ENCODE measurements around the gene PYCARD.
"Not testable (repeated sequence)": the region's sequence is repeated elsewhere in the genome, so short reads cannot be mapped to it uniquely, and the experiment has no call there.

The PYCARD gene

DNA sequence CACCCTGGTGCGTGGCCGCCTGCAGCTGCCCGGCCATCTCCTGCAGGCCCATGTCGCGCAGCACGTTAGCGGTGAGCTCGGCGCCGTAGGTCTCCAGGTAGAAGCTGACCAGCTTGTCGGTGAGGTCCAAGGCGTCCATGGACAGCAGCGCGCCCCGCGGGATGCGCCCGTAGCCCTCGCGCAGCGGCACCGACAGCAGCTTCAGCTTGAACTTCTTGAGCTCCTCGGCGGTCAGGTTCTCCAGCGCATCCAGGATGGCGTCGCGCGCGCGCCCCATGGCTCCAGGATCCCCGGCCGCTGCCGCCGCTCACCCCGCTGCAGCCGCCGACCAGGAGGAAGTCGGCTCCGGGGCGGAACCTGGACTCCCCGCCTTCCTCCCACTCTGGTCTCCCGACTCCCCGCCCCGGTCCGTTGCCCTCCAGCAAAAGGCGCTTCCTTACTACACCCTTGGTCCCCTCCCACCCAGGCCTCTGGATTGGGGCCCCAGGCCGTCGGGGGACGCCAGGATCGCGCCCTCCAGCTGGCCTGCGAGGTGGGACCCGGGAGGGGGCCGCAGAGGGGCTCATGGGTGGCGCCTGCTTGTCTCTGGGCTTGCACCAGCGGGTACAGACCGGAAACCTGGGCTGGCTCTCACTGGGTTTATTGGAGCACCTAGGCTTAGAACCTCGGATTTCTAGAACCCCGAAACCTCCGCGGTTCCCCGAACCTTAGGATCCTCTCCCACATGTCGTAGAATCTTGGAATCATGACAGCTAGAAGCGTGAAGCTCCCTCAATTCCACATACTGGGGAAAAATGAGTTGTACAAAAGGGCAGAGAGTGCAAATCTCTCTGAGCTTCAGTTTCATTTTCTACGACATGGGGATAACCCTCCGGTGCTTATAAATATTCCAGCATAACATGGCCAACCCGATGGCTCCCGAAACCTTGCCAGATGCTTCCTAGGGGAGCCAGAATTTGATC is at the start of gene PYCARD:
Gene PYCARD (minus strand): TSS at position 347 of the 962 bp plus-strand sequence. CDS start 70 bp downstream, at position 277.
- DNase-seq, result peak; percentile 27

DNA sequence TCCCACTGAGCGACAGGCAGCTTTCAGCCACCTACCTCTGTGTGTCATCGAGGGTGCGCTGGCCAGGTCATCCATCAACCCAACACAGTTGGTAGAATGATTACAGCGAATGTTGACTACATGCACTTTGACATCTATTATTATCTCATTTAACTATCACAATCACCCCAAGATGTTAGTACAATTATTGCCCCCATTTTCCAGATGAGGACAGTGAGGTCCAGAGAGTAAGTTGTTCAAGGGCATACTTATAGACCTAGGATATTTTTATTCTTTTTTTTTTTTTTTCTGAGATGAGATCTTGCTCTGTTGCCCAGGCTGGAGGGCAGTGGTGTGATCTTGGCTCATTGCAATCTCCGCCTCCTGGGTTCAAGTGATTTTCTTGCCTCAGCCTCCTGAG is 48.9 kb upstream of the PYCARD start:
- DNase-seq, result no peak

DNA sequence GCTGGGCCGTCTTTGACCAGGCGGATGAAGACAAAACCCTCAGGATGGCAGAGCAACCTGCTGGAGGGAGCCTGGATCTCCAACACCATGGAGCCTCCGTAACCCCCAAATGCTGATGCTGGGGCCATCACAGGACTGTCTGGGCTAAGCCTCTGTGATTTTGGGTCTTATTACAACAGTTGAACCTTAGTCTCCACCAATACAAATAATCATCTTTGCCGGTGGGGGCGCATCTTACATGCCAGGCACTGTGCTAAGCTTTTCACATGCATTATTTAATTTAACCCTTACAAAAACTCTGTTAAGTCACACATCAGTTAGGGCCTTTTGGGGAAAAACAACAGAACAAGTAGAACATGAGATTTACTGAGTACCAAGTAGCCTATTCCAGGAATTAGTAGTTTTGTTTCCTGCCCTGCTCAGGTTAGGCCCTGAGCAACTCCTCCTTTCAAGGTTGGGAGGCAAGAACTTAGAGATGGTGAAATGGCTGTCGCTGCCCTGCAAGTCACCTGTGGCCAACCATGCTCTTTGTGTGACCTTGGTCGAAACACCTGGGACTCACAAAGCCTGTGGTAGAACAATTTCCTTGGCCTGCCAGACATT is 48.3 kb upstream of the PYCARD start:
- no peak for DNase-seq

DNA sequence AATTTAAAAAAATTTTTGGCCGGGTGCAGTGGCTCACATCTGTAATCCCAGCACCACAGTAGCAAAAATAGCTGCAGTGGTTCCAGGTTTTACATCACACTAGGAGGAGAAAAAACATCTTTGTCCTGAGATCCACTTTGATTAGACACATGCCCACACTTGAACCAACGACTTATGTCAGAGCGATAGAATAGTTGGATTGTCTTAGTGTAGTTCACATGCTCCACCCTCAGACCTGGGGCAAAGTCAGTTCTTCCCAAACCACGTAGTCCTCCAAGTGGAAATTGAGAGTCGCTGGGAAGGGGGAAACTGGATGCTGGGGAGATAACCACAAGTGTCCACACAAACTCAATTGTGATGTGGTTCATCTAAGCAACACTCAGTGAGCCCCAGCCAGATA is 45.8 kb upstream of the PYCARD start:
- DNase-seq, result no peak

DNA sequence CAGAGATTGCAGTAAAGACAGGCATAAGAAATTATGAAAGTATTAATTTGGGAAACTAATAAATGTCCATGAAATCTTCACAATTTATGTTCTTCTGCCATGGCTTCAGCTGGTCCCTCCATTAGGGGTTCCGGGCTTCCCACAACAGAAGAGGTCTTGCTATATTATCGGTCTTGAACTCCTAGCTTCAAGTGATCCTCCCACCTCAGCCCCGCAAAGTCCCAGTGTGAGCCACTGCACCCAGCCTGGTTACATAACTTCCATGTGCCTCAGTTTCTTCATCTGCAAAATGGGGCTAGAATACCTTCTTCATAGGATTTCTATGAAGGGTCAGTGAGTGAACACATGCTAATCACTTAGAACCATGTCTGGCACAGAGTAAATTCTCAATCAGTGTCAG is 43.7 kb upstream of the PYCARD start:
- no peak for DNase-seq

DNA sequence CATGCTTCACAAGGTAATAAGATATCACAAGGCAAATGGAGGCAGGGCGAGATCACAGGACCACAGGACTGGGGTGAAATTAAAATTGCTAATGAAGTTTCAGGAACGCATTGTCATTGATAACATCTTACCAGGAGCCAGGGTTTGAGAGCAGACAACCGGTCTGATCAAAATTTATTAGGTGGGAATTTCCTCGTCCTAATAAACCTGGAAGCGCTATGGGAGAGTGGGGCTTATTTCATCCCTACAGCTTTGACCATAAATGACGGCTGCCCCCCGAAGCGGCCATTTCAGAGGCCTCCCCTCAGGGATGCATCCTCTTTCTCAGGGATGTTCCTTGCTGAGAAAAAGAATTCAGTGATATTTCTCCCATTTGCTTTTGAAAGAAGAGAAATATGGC is 43.0 kb upstream of the PYCARD start:
- not testable (repeated sequence) for DNase-seq

DNA sequence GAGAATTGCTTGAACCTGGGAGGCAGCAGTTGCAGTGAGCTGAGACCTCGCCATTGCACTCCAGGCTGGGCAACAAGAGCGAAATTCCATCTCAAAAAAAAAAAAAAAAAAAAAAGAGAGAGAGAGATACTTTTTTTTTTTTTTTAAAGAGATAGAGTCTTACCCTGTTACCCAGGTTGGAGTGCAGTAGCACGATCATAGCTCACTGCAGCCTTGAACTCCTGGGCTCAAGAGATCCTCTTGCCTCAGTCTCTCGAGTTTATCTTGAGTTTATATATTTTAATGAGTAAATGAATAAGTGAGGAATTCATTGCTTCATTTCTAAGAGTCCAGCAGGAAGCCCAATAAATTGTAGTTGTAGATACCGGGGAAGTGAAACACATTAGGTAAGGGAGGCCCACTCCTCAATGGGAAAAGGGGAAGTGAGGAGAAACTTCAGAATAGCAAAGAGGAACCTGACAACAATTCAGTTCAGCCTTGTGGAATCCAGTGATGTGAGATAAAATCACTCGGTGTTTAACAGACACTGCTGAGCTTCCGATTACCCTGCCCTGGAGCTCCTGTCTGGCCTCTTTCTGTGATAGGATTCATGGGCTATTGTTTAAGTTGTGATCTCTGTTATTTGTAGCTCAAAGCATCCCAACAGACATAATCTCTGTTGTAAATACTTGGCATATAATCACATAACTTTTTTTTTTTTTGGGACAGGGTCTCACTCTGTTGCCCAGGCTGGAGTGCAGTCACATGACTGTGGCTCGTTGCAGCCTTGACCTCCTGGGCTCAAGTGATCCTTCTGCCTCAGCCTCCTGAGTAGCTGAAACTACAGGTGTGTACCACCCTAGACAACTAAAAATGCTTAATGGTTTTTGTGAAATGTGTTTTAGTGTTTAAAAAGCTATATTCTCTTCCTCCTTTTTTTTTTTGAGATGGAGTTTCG is 41.4 kb upstream of the PYCARD start:
- no peak for DNase-seq

DNA sequence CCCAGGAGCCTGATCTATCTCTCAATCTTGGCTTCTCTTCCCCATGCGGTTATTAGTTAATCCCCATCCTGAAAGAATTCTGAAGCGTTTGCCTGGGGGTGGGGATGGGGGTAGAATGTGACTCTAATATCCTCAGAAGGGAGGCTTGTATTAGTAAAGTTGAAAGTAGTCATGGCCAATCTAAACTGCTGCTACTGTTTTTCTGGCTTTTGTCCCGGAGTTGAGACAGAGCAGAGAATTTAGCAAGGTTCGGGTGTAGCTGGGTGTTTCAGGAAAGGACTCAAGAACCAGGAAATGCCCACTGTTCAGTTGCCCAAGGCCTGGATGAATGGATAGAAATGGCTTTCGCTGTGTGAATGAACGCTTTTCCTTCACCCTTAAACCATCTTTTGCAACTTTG is 39.6 kb upstream of the PYCARD start:
- no peak for DNase-seq

DNA sequence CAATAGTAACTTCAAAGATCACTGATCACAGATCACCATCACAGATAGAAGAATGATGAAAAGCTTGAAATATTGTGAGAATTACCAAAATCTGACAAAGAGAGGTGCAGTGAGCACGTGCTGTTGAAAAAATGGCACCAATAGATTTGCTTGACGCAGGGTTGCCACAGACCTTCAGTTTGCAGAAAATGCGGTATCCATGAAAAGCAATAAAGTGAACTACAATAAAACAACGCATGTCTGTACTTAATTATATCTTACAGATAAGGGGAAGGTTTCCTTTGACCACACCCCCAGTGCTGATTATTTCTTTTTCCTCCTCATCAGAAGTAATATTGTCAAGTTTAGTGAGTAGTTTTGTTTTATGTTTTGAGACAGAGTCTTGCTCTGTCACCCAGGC is 35.5 kb upstream of the PYCARD start:
- no peak for DNase-seq

DNA sequence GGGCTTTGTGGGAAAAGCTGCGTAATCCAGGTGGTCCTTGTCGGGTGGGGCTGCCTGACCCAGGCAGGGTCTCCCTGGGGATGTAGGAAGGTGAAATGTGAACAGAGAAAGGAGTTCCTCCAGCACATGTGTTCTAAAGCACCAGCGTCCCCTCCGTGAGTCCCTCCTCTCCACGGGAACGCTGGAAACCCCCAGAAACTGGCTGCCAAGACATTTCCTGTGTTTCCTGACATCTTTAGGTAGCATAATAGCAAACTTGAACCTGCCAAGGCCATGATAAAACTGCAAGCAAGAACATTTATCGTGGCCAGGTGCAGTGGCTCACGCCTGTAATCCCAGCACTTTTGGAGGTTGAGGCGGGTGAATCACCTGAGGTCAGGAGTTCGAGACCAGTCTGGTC is 26.9 kb upstream of the PYCARD start:
- no peak for DNase-seq

DNA sequence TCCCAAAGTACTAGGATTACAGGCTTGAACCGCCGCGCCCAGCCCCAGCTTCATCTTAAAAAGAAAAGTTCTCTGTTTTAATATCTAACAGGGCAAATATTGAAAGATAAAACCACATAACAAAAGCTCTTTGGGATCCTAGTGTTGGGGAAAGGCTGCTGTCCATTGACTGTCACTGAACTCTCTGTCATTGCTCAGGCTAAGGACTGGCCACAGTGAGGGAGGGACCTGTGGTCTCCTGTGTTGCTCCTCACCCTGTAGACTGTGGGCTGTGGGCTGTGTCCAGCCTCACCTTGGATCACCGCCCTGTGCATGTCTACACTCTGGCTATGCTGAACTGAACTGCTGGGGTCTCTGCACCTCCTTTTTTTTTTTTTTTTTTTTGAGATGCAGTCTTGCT is 25.6 kb upstream of the PYCARD start:
- no peak for DNase-seq

DNA sequence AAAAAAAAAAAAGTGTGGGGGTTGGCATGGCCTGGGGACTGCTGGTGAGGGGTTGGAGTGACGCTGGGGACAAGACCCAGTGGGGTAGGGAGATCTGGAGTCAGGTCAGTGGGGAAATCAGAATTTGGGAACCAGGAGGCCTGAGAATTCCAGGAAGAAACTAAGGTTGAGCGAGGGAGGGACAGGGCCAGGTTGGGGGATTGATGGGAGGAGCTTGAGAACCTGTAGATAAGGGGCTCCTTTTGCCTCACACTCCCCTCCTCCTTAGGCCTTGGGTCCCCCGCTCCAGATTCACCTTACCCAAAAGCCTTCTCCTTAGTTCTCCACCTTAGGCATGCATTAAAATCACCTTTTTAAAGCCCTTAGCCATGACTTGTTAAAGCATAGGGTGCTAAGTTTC is 22.6 kb upstream of the PYCARD start:
- DNase-seq, result no peak

DNA sequence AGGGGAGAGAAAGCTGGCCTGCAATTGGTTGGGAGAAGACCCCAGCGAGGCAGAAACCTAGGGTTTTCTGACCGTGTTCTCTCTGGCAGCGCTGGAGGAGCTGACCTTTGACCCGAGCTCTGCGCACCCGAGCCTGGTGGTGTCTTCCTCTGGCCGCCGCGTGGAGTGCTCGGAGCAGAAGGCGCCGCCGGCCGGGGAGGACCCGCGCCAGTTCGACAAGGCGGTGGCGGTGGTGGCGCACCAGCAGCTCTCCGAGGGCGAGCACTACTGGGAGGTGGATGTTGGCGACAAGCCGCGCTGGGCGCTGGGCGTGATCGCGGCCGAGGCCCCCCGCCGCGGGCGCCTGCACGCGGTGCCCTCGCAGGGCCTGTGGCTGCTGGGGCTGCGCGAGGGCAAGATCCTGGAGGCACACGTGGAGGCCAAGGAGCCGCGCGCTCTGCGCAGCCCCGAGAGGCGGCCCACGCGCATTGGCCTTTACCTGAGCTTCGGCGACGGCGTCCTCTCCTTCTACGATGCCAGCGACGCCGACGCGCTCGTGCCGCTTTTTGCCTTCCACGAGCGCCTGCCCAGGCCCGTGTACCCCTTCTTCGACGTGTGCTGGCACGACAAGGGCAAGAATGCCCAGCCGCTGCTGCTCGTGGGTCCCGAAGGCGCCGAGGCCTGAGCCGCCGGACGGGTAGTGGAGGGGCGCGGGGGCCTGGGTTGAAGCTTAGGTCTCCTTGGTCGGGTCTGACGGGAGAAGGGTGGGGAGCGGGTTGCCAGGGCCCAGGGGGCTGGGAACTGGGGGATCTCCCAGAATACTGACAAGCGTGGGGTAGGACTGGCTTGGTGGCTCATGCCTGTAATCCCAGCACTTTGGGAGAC is 21.8 kb upstream of the PYCARD start:
- DNase-seq, result no peak

DNA sequence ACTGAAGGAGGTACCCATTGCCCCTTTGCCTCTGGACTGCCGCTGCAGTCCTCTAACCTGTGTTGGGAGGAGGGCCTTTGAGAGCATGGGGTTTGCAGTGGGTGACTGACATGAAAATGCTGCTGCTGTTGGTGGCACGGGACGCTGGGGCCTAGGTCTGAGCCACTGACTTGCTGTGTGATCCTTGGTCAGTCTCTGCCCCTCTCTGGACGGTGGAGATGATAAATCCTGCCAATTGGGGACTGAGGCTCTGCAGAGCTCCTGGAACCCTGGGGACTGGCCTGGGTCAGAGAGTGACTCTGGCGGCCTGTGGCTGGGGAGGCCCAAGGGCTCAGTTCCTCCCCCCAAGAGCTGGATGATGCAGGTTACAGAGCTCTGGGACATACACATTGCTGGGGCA is 20.5 kb upstream of the PYCARD start:
- DNase-seq, result no peak

DNA sequence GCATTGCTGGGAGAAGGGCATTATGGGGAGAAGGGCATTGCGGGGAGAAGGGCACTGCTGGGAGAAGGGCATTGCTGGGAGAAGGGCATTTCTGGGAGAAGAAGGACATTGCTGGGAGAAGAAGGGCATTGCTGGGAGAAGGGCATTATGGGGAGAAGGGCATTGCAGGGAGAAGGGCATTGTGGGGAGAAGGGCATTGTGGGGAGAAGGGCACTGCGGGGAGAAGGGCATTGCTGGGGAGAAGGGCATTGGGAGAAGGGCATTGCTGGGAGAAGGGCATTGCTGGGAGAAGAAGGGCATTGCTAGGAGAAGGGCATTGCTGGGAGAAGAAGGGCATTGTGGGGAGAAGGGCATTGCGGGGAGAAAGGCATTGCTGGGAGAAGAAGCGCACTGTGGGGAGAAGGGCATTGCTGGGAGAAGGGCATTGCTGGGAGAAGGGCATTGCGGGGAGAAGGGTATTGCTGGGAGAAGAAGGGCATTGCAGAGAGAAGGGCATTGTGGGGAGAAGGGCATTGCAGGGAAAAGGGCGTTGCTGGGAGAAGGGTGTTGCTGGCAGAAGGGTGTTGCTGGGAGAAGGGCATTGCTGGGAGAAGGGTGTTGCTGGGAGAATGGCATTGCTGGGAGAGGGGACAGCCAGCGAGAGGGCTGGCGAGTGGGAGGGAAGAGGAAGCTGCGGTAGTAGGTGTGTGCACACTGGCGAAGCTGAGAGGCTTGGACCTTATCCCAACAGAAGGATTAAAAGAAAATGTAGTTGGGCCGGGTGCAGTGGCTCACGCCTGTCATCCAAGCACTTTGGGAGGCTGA is 19.0 kb upstream of the PYCARD start:
- DNase-seq, result no peak

DNA sequence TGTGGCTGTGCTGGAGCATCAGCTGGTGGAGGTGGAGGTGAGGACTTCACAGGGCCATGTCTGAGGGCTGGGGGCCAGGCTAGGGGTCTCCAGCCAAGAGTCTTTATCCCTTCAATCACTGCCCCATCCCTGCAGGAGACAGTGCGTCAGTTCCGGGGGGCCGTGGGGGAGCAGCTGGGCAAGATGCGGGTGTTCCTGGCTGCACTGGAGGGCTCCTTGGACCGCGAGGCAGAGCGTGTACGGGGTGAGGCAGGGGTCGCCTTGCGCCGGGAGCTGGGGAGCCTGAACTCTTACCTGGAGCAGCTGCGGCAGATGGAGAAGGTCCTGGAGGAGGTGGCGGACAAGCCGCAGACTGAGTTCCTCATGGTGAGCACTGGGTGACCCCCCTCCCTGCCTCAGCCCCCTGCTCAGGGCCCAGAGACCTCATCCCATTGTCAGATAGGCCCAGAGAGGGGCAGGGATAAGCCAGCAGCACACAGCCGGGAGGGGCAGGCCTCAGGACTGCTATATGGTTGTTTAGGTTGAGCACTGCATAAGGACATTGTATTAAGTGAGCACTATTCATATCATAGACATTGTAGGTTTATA is 16.7 kb upstream of the PYCARD start:
- no peak for DNase-seq

DNA sequence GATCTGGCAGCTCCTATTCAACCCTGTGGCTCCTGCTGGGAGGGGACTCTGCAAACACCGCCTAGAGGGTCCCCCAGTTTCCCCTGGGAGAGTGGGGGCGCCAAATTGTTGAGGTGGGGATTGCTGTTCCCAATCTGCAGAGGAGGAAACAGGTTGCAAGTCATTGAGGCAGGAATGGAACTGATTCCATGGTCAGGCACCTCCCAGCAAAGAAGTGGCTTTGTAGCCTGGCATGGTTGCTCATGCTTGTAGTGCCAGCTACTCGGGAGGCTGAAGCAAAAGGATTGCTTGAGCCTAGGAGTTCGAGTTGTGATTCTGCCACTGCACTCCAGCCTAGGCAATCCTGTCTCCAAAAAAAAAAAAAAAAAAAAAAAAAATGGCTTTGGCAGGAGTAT is 14.6 kb upstream of the PYCARD start:
- DNase-seq, result no peak

DNA sequence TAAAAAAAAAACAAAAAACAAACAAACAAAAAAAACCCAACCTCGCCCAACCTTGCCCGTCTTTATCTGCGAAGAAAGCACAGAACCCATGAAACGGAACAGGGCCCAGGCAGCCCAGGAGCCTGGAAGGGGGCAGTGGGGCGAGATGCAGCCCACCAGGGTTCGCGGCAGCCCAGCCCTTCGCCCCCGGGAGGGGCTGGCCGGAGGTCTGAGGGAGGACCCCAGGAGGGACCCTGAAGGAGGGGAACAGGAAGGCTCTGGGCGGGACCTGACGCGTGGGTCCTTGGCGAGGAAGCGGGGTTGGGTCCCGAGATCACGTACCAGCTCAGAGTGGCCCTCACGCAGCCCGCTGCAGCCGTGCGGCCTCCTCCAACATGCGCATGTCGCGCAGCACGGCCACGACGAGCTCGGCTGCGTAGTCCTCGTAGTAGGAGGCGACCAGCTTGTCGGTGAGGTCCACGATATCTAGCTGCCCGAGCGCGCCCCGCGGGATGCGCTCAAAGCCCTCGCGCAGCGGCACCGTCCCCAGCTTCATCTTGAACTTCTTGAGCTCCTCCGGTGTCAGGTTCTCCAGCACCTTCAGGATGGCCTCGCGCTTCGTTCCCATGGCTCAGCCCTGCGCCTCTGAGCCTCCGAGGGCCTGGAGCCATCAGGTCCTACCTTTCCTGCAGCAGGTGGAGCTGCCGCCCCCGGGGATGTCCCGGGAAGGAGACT is 14.0 kb upstream of the PYCARD start, which contains the start of gene PYDC1:
Gene PYDC1 (minus strand): TSS at position 714 of the 714 bp plus-strand sequence. CDS start 107 bp downstream, at position 607.
- DNase-seq, result no peak

DNA sequence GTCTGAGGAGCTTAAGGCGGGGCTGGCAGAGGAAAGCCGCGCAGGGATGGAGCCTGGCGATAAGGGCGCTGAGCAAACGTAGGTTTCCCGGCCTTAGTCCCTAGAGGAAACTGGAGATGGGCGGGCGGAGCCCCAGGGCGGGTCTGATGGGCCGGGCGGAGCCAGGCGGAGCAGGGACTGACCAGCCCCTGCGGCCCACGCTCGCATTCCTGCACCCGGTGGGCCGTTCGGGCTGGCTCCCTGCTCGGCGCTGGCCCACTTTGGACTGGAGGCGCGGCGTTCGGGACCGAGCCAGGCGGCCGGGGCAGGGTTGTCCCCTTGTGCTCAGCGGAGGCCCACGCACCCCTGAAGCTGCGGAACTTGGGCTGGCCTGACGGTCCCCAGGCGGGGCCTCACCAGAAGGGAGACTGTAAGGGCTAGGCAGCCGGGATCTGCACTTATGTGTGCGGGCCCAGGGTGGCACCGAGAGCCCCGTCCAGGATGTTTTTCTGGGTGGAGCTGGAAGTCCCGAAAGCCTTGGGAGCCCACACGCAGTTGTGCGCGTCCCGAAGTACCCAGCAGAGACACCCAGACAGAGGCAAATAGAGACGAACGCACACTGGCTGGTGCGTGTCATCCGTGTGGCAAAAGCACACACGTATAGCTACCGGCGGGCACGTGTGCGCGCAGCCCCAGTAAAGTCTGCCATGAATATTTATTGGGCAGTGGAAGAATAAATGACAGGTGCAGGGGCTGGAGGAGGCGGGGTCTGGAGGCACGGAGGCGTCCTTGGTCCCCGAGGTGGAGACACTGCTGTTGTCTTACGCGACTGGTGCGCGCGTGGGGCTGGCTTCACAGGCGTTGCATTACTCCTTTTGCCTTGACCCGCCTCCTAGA is 13.0 kb upstream of the PYCARD start:
- peak; percentile 13 for DNase-seq
